Activated naive CD4-positive, alpha-beta T cell (primary cell): Measurements from ENCODE around the gene PRLR.
A peak's percentile ranks its signal among the peaks of the same experiment; 100 is the strongest.
"Not testable (repeated sequence)": the region's sequence is repeated elsewhere in the genome, so short reads cannot be mapped to it uniquely, and the experiment has no call there.

Source experiments
- DNase-seq, 4 experiments: peaks; one replicate each; lab custom pipeline; 2025; lab: John Stamatoyannopoulos, UW

PRLR gene

GRCh38 chr5:35127006-35127405 is 103.3 kb downstream of the PRLR start:
- DNase-seq = no peak

- DNase-seq = no peak
Measured at GRCh38 chr5:35125746-35126145, 104.5 kb downstream of the PRLR start.

GRCh38 chr5:35124932-35125331 is 105.4 kb downstream of the PRLR start:
- DNase-seq = no peak

- DNase-seq = no peak
Measured at GRCh38 chr5:35122819-35123218, 107.5 kb downstream of the PRLR start.

- DNase-seq = no peak
Measured at GRCh38 chr5:35120715-35121114, 109.6 kb downstream of the PRLR start.

GRCh38 chr5:35117967-35118366 is 112.3 kb downstream of the PRLR start:
- no peak for DNase-seq

GRCh38 chr5:35115920-35116319 is 114.4 kb downstream of the PRLR start:
- no peak for DNase-seq

- no peak for DNase-seq
Measured at GRCh38 chr5:35114698-35115097, 115.6 kb downstream of the PRLR start.

- DNase-seq = no peak
Measured at GRCh38 chr5:35112300-35112699, 118.0 kb downstream of the PRLR start.

- not testable (repeated sequence) for DNase-seq
Measured at GRCh38 chr5:35104550-35104949, 125.7 kb downstream of the PRLR start.

GRCh38 chr5:35103637-35104299 is 126.5 kb downstream of the PRLR start:
- DNase-seq = no peak

- DNase-seq = not testable (repeated sequence)
Measured at GRCh38 chr5:35101720-35102119, 128.6 kb downstream of the PRLR start.

GRCh38 chr5:35101016-35101415 is 129.3 kb downstream of the PRLR start:
- DNase-seq = no peak

GRCh38 chr5:35098214-35098613 is 132.1 kb downstream of the PRLR start:
- no peak for DNase-seq

GRCh38 chr5:35096932-35097331 is 133.4 kb downstream of the PRLR start:
- DNase-seq = no peak

- no peak for DNase-seq
Measured at GRCh38 chr5:35096216-35096615, 134.1 kb downstream of the PRLR start.

GRCh38 chr5:35095366-35095765 is 134.9 kb downstream of the PRLR start:
- no peak for DNase-seq

GRCh38 chr5:35094948-35095347 is 135.3 kb downstream of the PRLR start:
- DNase-seq = no peak

GRCh38 chr5:35092703-35093102 is 137.6 kb downstream of the PRLR start:
- DNase-seq = no peak

- no peak for DNase-seq
Measured at GRCh38 chr5:35091704-35092103, 138.6 kb downstream of the PRLR start.

GRCh38 chr5:35089334-35090314 is 140.7 kb downstream of the PRLR start:
- DNase-seq = peak in 2 of 4 experiments; percentile 3 to 18

- no peak for DNase-seq
Measured at GRCh38 chr5:35087991-35088390, 142.3 kb downstream of the PRLR start.

GRCh38 chr5:35083150-35083549 is 147.1 kb downstream of the PRLR start:
- DNase-seq = no peak
